Cardiac fibroblast (primary cell): ENCODE data around the gene C20orf204.

Source experiments
- DNase-seq, 2 donors: peaks; one replicate each; pipeline versions ENCODE4 v3.0.0 to v3.0.0-alpha.2; 2010; ENCODE audit warnings: low read depth in 2 of 2
- H3K4me3 ChIP-seq, 2 donors: replicated peaks in 1 of 2; 1 replicate in 1 of 2; 2 replicates in 1 of 2; pipeline ENCODE4 v1.5.1; 2011; ENCODE audit warnings: low read depth in 2 of 2, low read length in 2 of 2, mild to moderate bottlenecking in 2 of 2, moderate library complexity in 1 of 2
- CTCF ChIP-seq: IDR thresholded peaks from one replicate; pipeline ENCODE4 v1.5.1; 2011; ENCODE audit warnings: low read depth, mild to moderate bottlenecking, low read length, inconsistent platforms

Gene C20orf204

DNA sequence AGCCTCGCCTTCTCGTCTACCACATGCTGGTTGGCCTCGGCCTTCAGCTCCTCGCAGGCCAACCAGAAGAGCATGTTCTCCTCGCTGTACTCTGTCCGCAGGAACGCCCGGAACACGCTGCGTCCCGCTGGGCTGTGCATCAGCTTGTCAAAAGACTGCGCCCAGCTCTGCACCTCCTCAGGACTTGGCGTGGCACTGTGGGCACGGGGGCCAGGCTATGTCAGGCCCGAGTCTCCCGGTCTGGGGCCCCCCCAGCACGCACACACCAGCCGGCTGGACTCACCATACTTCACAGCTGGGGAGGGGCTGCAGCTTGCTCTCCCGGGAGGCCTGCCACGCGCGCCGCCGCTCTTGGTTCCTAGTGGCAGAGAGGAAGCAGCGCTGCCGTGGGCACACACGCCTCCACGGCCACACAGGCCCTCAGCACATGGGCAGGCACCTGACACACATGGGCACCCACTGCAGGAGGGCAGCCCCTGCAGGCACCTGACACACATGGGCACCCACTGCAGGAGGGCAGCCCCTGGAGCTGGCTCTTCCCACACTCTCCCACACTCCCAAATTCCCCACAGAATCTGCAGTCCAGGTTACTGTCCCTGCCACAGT, 38.3 kb downstream of the C20orf204 start:
- H3K4me3 ChIP-seq: no peak overlapping the region

GRCh38 chr20:64074963-64075362, 39.0 kb downstream of the C20orf204 start:
- no peak for DNase-seq
- no peak overlapping the region for H3K4me3 ChIP-seq
- TF ChIP-seq CTCF: no peak

More for the DNA sequence above, 38.3 kb downstream of the C20orf204 start:
- DNase-seq: no peak
- no peak for TF ChIP-seq CTCF

GRCh38 chr20:64075556-64075955, 39.6 kb downstream of the C20orf204 start:
- no peak for TF ChIP-seq CTCF
- no peak for DNase-seq
- no peak overlapping the region for H3K4me3 ChIP-seq

DNA sequence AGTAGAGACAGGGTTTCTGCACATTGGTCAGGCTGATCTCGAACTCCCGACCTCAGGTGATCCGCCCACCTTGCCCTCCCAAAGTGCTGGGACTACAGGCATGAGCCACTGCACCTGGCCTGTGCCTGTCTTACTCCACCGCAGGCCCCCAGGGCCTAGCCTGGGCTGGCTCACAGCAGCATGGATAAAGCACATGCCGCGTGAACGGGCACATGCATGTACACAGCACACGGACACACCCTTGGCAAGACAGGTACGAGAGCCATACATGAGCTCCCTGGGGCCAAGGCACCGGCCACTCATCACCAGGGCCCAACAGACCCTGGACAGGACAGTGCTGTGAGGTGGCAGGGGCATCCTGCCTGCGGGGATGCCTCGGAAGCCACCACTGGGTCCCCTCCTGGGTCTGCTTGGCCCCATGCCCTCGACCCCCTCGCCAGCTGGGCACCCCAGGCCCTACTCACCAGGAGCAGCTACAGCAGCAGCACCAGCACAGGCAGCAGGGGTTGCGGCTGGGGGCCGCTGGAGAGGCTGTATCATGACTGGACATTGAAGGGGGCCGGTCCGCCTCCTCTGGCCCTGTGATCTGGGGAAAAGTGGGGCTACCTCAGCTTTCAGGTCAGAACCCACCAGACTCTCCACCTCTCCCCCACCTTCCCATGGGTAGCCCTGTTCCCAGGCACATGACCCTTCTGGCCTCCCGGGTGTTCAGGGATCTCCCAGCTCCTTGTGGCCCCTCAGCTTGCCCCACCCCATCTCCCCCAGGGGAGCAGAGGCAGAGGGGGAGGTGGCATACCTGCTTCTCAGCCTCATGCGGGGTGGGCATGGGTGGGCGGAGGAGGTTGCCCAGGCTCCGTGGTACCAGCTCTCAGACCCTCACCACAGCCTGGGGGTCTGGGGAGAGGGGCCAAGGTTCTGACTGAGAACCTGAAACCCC, 40.3 kb downstream of the C20orf204 start:
- no peak for TF ChIP-seq CTCF
- H3K4me3 ChIP-seq: no peak overlapping the region
- DNase-seq: no peak

- no peak overlapping the region for H3K4me3 ChIP-seq
- TF ChIP-seq CTCF: no peak
- DNase-seq: no peak
Observed at GRCh38 chr20:64077094-64077493, 41.1 kb downstream of the C20orf204 start.

DNA sequence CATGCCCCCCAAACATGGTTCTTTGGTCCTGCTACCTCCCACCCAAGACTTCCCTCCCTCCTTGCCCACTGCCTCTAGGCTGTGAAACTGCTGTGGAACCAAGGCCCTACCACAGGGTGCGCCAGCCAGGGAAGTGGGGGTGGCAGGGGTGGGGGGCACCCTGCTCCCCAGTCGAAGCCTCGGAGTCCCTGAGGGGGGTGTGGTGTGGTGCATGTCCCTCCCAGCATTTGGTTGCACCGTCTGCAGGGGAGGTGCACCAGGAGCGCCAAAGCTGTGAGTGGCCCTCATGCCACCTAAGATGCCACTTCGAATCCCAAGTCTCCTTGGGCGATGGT, 41.5 kb downstream of the C20orf204 start:
- DNase-seq: no peak
- no peak overlapping the region for H3K4me3 ChIP-seq
- TF ChIP-seq CTCF: no peak
